Nephron progenitor cell (in vitro differentiated cells): ENCODE measurements around the gene PEX5.
A peak's percentile ranks its signal among the peaks of the same experiment; 100 is the strongest.
"Not testable (repeated sequence)": the region's sequence is repeated elsewhere in the genome, so short reads cannot be mapped to it uniquely, and the experiment has no call there.

Source experiments
- DNase-seq: peaks from one replicate; pipeline ENCODE4 v3.0.0; 2021
- H3K27ac Mint-ChIP-seq: 2 replicates; pipeline ENCODE4 v1.8.0; 2021; ENCODE audit warnings: mild to moderate bottlenecking, moderate library complexity, mixed read lengths
- H3K27me3 Mint-ChIP-seq: 2 replicates; pipeline ENCODE4 v1.8.0; 2021; ENCODE audit warnings: mild to moderate bottlenecking, low read depth, mixed read lengths; ENCODE audit not compliant: poor library complexity
- H3K36me3 Mint-ChIP-seq: 2 replicates; pipeline ENCODE4 v1.8.0; 2021; ENCODE audit warnings: low read depth, mixed read lengths
- H3K4me1 Mint-ChIP-seq: 2 replicates; pipeline ENCODE4 v1.8.0; 2021; ENCODE audit warnings: mixed read lengths
- H3K4me3 Mint-ChIP-seq: 2 replicates; pipeline ENCODE4 v1.8.0; 2021; ENCODE audit warnings: mild to moderate bottlenecking, moderate library complexity, mixed read lengths
- H3K9me3 Mint-ChIP-seq: 2 replicates; pipeline ENCODE4 v1.8.0; 2021; ENCODE audit warnings: mild to moderate bottlenecking, moderate library complexity, mixed read lengths
- TF ChIP-seq, protein P1 (sequence below): fragments of 200-600 bp; sonication (generic); IDR thresholded peaks from 2 replicates; pipeline ENCODE4 v1.5.0; 2021; ENCODE audit warnings: antibody characterized with exemption

PEX5 gene

GRCh38 chr12:7229741-7230140 lies 40.3 kb downstream of the PEX5 start:
- TF ChIP-seq, protein P1, sequence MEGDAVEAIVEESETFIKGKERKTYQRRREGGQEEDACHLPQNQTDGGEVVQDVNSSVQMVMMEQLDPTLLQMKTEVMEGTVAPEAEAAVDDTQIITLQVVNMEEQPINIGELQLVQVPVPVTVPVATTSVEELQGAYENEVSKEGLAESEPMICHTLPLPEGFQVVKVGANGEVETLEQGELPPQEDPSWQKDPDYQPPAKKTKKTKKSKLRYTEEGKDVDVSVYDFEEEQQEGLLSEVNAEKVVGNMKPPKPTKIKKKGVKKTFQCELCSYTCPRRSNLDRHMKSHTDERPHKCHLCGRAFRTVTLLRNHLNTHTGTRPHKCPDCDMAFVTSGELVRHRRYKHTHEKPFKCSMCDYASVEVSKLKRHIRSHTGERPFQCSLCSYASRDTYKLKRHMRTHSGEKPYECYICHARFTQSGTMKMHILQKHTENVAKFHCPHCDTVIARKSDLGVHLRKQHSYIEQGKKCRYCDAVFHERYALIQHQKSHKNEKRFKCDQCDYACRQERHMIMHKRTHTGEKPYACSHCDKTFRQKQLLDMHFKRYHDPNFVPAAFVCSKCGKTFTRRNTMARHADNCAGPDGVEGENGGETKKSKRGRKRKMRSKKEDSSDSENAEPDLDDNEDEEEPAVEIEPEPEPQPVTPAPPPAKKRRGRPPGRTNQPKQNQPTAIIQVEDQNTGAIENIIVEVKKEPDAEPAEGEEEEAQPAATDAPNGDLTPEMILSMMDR = no peak
- Mint-ChIP-seq H3K4me1 (no peaks in the 10 kb centered on the region), H3K9me3 (peaks cover 18% of the 10 kb centered on the region), H3K4me3 (no peak overlapping the region), H3K36me3 (no peaks in the 10 kb centered on the region), H3K27me3 (no peaks in the 10 kb centered on the region), H3K27ac (no peak overlapping the region)
- DNase-seq = no peak

DNA sequence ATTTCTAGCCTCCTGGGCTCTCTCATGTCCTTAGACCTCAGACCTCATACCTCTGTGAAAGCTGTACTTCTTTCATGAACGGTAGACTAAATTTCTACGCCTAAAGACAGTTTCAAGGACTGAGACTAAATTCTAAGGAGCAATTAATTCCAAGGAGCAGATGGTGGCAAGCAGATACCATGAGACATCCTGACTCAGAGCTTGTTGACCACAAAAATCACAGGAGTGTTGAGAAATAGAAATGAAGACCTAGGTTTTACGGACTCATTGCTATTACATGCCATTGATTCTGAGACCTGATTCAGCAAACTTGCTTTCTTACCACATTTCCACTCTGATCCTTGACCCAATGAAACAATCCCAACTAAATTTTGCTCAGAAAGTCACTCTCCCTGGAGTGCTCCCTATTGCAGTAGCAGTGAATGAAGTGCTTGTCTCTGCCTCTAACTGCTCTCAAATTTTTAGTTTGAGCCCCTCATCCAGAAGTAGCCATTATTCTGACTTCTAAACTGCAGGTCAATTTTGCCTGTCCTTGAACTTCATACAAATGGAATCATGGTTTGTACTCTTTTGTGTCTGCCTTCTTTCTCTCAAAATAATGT lies 52.0 kb downstream of the PEX5 start:
- no peak overlapping the region for H3K4me3 Mint-ChIP-seq
- H3K27ac Mint-ChIP-seq = no peak overlapping the region
- DNase-seq = no peak
- H3K36me3 Mint-ChIP-seq = no peaks in the 10 kb centered on the region
- peaks cover 17% of the 10 kb centered on the region for H3K9me3 Mint-ChIP-seq
- H3K4me1 Mint-ChIP-seq = no peaks in the 10 kb centered on the region
- TF ChIP-seq, protein P1 = no peak
- no peaks in the 10 kb centered on the region for H3K27me3 Mint-ChIP-seq

DNA sequence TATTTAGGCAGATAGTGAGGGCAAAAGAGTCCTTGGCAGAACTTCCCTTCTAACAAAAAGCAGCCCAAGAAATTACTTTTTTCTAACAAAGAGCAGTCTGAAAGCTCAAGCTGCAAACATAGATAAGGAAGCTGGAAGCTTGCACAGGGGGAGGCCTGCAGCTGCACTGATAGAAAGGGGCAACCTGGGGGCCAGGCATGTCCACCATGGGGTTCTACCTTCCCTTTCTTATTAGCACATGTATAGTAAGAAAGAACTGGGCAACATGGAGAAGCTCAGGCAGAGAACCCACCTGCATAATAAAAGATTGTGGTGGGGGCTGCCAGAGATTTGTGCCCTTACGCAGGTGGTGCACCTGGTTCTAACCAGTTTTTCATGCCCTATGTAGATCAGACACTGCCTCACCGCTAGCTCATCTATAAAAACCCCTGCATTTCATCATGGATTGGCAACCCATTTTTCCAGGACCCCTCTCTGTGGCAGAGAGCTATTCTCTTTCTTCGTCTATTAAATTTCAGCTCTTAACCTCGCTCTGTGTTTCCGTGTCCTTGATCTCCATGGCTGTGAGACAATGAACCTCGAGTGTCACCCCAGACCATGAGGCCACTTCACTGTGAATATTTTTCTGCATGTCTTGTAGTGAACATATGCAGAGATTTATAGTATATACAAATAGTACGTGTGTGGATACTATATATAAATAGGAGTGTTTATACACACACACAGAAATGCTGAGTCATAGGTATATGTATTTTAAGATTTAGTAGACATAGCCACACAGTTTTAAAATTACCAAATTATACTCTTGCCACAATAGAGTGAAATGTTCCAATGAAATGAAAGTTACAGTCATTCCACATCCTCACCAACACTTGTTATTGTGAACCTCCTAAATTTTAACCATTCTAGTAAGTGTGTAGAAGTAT lies 53.0 kb downstream of the PEX5 start:
- Mint-ChIP-seq H3K27me3 (no peaks in the 10 kb centered on the region), H3K9me3 (peaks cover 17% of the 10 kb centered on the region), H3K4me1 (no peaks in the 10 kb centered on the region), H3K4me3 (no peak overlapping the region), H3K27ac (peak overlapping the region; percentile 4), H3K36me3 (no peaks in the 10 kb centered on the region)
- DNase-seq = no peak
- TF ChIP-seq, protein P1 = no peak

- not testable (repeated sequence) for H3K27me3 Mint-ChIP-seq
Measured at GRCh38 chr12:7251328-7251996, 62.0 kb downstream of the PEX5 start.

GRCh38 chr12:7259060-7259459 lies 69.6 kb downstream of the PEX5 start:
- peaks cover 5% of the 10 kb centered on the region for H3K9me3 Mint-ChIP-seq
- peaks cover 8% of the 10 kb centered on the region for H3K27me3 Mint-ChIP-seq
- no peak overlapping the region for H3K27ac Mint-ChIP-seq
- H3K4me1 Mint-ChIP-seq = no peaks in the 10 kb centered on the region
- TF ChIP-seq, protein P1 = no peak
- no peak for DNase-seq
- H3K36me3 Mint-ChIP-seq = no peaks in the 10 kb centered on the region
- no peak overlapping the region for H3K4me3 Mint-ChIP-seq

More at GRCh38 chr12:7251328-7251996, 62.0 kb downstream of the PEX5 start:
- not testable (repeated sequence) for H3K4me3 Mint-ChIP-seq, DNase-seq, H3K27ac Mint-ChIP-seq, H3K4me1 Mint-ChIP-seq, H3K36me3 Mint-ChIP-seq
- H3K9me3 Mint-ChIP-seq = peaks cover 41% of the 10 kb centered on the region
